GM10847 (cell line): Measurements from ENCODE around the gene PANX1.

ENCODE experiments used
- POLR2A ChIP-seq: IDR thresholded peaks from 2 replicates; pipeline ENCODE4 v1.6.1; 2011; ENCODE audit not compliant: insufficient read length; ENCODE audit errors: extremely low read depth

The PANX1 gene

GRCh38 chr11:94186342-94187203 is 57.9 kb downstream of the PANX1 start:
- TF ChIP-seq POLR2A = no peak

- no peak for TF ChIP-seq POLR2A
Measured at GRCh38 chr11:94193288-94193687, 64.6 kb downstream of the PANX1 start.

GRCh38 chr11:94194712-94195111 is 66.1 kb downstream of the PANX1 start:
- no peak for TF ChIP-seq POLR2A

GRCh38 chr11:94196363-94196762 is 67.7 kb downstream of the PANX1 start:
- TF ChIP-seq POLR2A = no peak

- no peak for TF ChIP-seq POLR2A
Measured at GRCh38 chr11:94198718-94199117, 70.1 kb downstream of the PANX1 start.

GRCh38 chr11:94199136-94200130 is 70.8 kb downstream of the PANX1 start:
- TF ChIP-seq POLR2A = no peak

- TF ChIP-seq POLR2A = no peak
Measured at GRCh38 chr11:94201004-94201465, 72.4 kb downstream of the PANX1 start.

- no peak for TF ChIP-seq POLR2A
Measured at GRCh38 chr11:94203070-94203469, 74.4 kb downstream of the PANX1 start.

GRCh38 chr11:94211261-94211830 is 82.7 kb downstream of the PANX1 start:
- no peak for TF ChIP-seq POLR2A

GRCh38 chr11:94212898-94213297 is 84.3 kb downstream of the PANX1 start:
- TF ChIP-seq POLR2A = no peak

- TF ChIP-seq POLR2A = no peak
Measured at GRCh38 chr11:94217705-94218104, 89.1 kb downstream of the PANX1 start.

- TF ChIP-seq POLR2A = no peak
Measured at GRCh38 chr11:94218372-94218771, 89.7 kb downstream of the PANX1 start.

GRCh38 chr11:94219771-94220170 is 91.1 kb downstream of the PANX1 start:
- no peak for TF ChIP-seq POLR2A

- TF ChIP-seq POLR2A = no peak
Measured at GRCh38 chr11:94224078-94224477, 95.4 kb downstream of the PANX1 start.
